ENCODE measurements around the gene FLNB. TPM values are rescaled to one million over a fixed set of nuclear protein-coding genes. Genes with fewer than 3 reads are reported as not detected.
A peak's percentile ranks its signal among the peaks of the same experiment; 100 is the strongest.

FLNB gene
- total and polyA plus RNA-seq, 10 of the 15 experiments (the other 5 are each of a cell fraction or from before 2014, with no cell fraction given), result 13.6 to 51.8 (median 26.4) TPM

DNA sequence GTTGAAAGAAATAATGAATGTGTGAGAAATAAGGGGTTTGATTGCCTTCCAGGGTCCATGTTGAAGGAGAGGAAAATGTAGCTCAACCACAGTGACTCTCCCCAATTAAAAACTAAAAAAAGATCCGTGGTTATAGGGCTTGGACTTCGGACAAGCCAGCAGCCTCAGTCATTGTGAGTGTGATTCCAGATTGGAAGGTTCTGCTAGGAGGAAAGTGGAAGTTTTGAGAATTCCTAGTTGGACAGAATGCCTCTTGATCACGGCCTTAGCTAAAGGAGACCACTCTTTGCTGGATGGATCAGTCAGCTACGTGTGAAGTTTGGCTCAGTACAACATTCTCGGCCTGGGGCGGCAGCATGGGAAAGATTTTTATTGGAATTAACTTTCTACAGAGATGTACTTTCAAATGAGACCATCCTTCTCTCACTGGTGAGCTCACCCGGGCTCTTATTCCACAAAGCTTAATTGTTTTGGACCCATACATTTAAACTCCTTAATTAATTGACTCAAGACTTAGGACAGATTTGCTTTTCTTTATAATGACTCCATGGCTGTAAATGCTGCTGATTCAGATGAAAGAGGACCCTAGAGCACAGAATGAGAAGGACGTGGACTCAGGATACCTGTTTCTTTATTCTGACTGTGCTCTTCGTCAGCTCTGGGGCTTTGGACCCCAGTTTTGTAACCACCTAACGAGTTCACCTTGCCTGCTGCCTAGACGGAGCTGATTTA lies 27.5 kb downstream of the FLNB start:
- 77% methylated on average over 11 of the region's 11 CpGs for WGBS (ENCODE audit: insufficient coverage, insufficient replicate concordance, low lambda C conversion rate, missing lambda C conversion rate)
- POLR2A ChIA-PET, result interaction anchor here (0.6 to 8.6 kb wide), 14 partner anchors 9 to 344 kb away, joined by 3 to 75 read pairs (median 3); partner anchors contain the start of genes HTD2 and RPP14
- intact Hi-C loops (cut with micrococcal nuclease; ENCODE audit: unreplicated experiment) (loop anchor here (2.0 kb wide), 1 partner anchor 23 kb away; no protein-coding TSS in a partner anchor), in situ Hi-C loops (cut with MboI) (no loop called here)
- H3K27ac ChIP-seq (ENCODE audit: control insufficient read depth, insufficient read depth), result peak overlapping the region; percentile 85
- DNase-seq (ENCODE audit: low read depth, low spot score) (no peak), ATAC-seq (peak; percentile 4), FAIRE-seq (no peak)
- H3K9me3 ChIP-seq (replicated peaks; ENCODE audit: control insufficient read depth, insufficient read depth, low read length), result no peaks in the 10 kb centered on the region
- CTCF ChIA-PET, result interaction anchor here (0.6 to 3.0 kb wide), 9 partner anchors 9 to 270 kb away, joined by 3 to 25 read pairs (median 5); partner anchors contain the start of genes FLNB, HTD2 and RPP14
- RAD21 ChIA-PET (ENCODE audit: unreplicated experiment), result interaction anchor here (0.6 to 3.7 kb wide), 22 partner anchors 8 to 260 kb away, joined by 3 to 25 read pairs (median 6); partner anchors contain the start of gene FLNB
- H3K36me3 ChIP-seq (ENCODE audit: control insufficient read depth in 2 of 2, insufficient read depth in 2 of 2, low read length in 1 of 2), result no peaks in the 10 kb centered on the region
- H3K27me3 ChIP-seq (replicated peaks in 1 of 2; ENCODE audit: control insufficient read depth in 2 of 2, insufficient read depth in 2 of 2, low read length in 1 of 2), result no peaks in the 10 kb centered on the region
- SMC1A ChIA-PET (ENCODE audit: uncharacterized antibody, unreplicated experiment), result interaction anchor here (0.6 to 13.2 kb wide), 21 partner anchors 10 to 415 kb away, joined by 3 to 135 read pairs (median 5); partner anchors contain the start of gene FLNB
- TSS peak; percentile 37 for BruUV-seq (replicated peaks)
- peaks cover 12% of the 10 kb centered on the region for H3K79me2 ChIP-seq (ENCODE audit: control insufficient read depth, insufficient read depth, low read length)
- peak overlapping the region; percentile 83 for H3K4me2 ChIP-seq (ENCODE audit: control insufficient read depth, insufficient read depth)
- H2AFZ ChIP-seq (ENCODE audit: control insufficient read depth, low read depth, low read length), result 0 out of 2 replicates have a peak overlapping the region, but pooled peaks have one; percentile 15
- no peaks in the 10 kb centered on the region for H4K20me1 ChIP-seq (ENCODE audit: control insufficient read depth, insufficient read depth)
- TF ChIP-seq IKZF1 (conservative IDR thresholded peaks at IDR 0.05) (0 out of 2 replicates have a peak, but pooled peaks have one; percentile 16), ZNF217 (IDR thresholded peaks at IDR 0.05) (no peak), STAT1 (conservative IDR thresholded peaks at IDR 0.05) (no peak), IKZF2 (IDR thresholded peaks at IDR 0.05) (peak; percentile 48 to 71; a peak in 3 of 4 replicates), MTA3 (IDR thresholded peaks at IDR 0.05; ENCODE audit: borderline replicate concordance, low read length) (0 out of 2 replicates have a peak, but pooled peaks have one; percentile 7), TCF7 (IDR thresholded peaks at IDR 0.05; ENCODE audit: borderline replicate concordance) (no peak), MEF2B (IDR thresholded peaks at IDR 0.05; ENCODE audit: partially characterized antibody, poor library complexity, severe bottlenecking) (no peak), NFXL1 (IDR thresholded peaks at IDR 0.05; ENCODE audit: borderline replicate concordance) (no peak), EED (IDR thresholded peaks at IDR 0.05; ENCODE audit: low read depth) (0 out of 2 replicates have a peak, but pooled peaks have one; percentile 23)
- TF ChIP-seq, protein P1, sequence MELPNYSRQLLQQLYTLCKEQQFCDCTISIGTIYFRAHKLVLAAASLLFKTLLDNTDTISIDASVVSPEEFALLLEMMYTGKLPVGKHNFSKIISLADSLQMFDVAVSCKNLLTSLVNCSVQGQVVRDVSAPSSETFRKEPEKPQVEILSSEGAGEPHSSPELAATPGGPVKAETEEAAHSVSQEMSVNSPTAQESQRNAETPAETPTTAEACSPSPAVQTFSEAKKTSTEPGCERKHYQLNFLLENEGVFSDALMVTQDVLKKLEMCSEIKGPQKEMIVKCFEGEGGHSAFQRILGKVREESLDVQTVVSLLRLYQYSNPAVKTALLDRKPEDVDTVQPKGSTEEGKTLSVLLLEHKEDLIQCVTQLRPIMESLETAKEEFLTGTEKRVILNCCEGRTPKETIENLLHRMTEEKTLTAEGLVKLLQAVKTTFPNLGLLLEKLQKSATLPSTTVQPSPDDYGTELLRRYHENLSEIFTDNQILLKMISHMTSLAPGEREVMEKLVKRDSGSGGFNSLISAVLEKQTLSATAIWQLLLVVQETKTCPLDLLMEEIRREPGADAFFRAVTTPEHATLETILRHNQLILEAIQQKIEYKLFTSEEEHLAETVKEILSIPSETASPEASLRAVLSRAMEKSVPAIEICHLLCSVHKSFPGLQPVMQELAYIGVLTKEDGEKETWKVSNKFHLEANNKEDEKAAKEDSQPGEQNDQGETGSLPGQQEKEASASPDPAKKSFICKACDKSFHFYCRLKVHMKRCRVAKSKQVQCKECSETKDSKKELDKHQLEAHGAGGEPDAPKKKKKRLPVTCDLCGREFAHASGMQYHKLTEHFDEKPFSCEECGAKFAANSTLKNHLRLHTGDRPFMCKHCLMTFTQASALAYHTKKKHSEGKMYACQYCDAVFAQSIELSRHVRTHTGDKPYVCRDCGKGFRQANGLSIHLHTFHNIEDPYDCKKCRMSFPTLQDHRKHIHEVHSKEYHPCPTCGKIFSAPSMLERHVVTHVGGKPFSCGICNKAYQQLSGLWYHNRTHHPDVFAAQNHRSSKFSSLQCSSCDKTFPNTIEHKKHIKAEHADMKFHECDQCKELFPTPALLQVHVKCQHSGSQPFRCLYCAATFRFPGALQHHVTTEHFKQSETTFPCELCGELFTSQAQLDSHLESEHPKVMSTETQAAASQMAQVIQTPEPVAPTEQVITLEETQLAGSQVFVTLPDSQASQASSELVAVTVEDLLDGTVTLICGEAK (IDR thresholded peaks at IDR 0.05; ENCODE audit: borderline replicate concordance), result 0 out of 2 replicates have a peak, but pooled peaks have one; percentile 31
- peak overlapping the region; percentile 8; the same call in 1 of the 2 replicates for H3K4me3 ChIP-seq
- H3K9ac ChIP-seq (ENCODE audit: control insufficient read depth, insufficient read depth, low read length), result peak overlapping the region; percentile 62
- H3K4me1 ChIP-seq (ENCODE audit: control insufficient read depth, insufficient read depth, low read length), result peaks cover 52% of the 10 kb centered on the region

Measured in GM12878 (cell line).